Iris pigment epithelial cell (primary cell): ENCODE data around the gene ROBO1.
"Not testable (repeated sequence)": the region's sequence is repeated elsewhere in the genome, so short reads cannot be mapped to it uniquely, and the experiment has no call there.

Experiments
- DNase-seq: peaks from one replicate; pipeline ENCODE4 v3.0.0-alpha.2; 2011; ENCODE audit warnings: low read depth

The ROBO1 gene

DNA sequence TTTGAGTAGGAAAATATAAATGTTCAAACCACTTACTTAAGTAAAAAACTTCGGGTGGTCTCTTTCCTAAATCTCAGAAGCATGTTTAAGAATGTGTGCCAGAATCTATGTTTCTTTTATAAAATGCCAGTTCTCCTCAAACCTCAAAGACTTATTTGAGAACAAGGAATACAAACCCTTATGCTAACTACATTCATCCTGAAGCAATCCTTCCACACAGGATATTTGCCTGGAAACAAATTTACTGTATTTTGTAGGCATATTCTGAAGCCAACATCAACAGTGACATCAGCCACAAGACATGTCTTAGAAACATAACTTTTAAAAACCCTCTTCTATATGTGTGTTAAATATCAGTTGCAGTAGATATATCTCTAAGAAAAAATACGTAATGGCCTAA lies 1077.0 kb downstream of the ROBO1 start:
- DNase-seq: peak; percentile 64

DNA sequence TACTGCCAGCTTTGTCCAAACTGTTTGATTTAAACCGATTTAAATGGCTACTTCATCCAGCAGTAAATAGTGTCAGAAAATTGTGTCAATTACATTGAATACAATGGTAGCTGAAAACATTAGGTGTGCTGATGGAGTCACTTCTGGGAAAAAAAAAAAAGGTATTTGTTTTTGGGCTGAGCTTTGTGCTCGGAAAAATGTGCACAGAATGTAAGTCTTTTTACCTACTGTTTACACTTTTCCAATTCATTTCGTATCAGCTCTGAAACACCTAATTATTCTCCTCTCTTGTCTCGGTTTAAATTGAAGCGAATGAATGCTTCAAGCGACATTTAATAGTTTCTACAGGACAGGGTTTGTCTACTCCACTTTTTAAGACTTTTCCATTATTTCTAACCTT lies 1078.4 kb downstream of the ROBO1 start:
- DNase-seq: no peak

DNA sequence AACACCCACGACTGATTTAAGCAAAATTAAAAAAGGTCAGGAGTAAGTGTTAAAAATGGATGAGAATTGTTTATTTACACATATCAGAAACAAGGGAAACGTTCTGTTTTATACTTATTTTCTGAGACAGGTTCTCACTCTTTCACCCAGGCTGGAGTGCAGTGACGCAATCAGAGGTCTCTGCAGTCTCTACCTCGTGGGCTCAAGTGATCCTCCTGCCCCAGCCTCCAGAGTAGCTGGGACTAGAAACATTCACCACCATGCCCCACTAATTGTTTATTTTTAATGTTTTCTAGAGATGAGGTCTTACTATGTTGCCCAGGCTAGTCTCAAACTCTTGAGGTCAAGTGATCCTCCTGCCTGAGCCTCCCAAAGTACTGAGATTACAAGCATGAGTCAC lies 1080.3 kb downstream of the ROBO1 start:
- no peak for DNase-seq

DNA sequence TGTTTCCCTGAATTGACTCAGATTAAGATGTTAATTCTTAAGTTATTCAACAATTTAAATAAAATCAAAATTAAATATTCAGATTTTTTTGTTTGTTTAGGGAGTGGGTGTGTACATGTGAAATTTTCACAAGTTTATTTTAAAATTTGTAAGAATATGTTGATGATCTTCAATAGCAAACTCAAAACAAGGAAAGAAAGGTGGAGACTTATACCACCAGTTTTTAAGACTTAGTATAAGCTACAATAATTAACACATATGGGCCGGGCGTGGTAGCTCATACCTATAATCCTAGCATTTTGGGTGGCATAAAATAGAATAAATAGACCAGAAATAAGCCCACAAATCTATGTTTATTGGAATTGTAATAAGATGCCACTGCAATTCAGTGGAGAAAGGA lies 1084.5 kb downstream of the ROBO1 start:
- no peak for DNase-seq

DNA sequence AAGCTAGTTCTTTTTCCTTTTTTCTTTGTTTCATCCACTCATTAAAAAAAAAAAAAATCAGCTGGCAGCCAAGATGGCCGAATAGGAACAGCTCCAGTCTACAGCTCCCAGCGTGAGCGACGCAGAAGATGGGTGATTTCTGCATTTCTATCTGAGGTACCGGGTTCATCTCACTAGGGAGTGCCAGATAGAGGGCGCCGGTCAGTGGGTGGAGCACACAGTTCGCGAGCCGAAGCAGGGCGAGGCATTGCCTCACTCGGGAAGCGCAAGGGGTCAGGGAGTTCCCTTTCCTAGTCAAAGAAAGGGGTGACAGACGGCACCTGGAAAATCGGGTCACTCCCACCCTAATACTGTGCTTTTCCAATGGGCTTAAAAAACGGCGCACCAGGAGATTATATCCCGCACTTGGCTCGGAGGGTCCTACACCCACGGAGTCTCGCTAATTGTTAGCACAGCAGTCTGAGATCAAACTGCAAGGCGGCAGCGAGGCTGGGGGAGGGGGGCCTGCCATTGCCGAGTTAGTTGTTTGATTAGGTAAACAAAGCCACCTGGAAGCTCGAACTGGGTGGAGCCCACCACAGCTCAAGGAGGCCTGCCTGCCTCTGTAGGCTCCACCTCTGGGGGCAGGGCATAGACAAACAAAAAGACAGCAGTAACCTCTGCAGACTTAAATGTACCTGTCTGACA lies 1092.5 kb downstream of the ROBO1 start:
- not testable (repeated sequence) for DNase-seq

DNA sequence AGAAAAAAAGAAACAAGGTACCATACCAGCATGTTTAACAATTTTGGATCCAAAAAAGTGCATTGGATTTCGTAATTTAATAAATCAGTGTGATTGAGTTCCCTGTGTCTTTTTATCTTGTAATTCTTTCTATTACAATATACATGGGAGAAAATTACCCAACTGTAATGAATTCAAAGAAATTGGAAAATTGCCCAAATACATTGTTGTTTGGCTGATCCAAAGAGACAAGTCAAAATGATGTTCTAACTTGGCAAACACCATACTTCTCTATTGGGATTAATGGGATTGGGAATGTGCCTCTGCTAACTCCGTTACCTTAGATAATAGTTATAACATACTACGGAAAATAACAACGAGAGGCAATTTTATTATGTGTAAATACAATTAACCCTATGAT lies 1097.1 kb downstream of the ROBO1 start:
- DNase-seq: no peak

DNA sequence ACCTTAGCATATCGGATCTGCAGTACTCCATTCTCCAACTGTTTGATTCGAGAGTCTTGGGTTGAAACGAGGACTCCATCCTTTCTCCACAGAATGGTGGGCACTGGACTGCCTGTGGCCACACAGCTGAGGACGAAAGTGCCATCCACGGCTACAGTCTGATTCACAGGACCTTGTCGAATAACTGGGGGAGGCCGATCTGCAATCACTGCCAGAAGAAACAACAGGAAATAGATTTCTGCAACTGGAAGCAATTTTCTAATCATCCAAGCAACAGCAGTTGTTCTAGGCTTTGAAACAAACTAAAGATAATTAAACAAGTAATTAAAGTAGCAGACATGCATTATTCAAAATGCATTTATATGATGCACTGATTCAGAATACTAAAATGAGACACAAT lies 1097.7 kb downstream of the ROBO1 start:
- no peak for DNase-seq

DNA sequence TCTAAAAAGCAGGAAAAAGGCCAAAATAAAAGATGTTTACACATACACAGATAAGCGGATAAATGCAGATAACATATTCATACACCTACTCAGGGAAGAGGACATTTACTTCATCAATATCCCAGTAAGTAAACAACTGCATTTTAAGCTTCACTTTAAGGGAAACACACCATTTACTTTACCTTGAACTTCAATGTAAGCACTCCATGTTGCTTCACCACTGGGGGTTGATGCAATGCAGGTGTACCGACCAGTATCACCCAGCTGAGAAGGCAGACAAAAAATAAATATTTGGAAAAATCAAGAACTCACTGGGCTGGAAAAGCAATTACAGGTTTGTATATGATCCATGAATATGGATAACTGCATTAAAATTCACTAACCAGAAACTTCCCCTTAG lies 1099.5 kb downstream of the ROBO1 start:
- no peak for DNase-seq

DNA sequence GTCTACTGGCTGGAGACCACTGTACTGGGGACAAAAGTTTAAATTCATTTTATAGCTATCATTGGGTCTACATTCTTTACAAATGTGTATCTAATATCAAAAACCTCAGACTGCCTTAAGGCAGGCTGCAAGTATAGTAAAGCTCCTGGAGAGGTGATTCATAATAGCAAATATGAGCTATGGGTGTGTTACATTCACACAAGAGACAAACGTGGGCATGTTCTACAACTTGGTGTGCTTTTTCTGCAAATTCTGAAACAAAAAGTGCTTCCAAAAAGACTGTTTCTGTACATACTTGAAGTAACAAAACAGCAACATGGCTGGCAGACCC lies 1101.4 kb downstream of the ROBO1 start:
- DNase-seq: peak; percentile 84

DNA sequence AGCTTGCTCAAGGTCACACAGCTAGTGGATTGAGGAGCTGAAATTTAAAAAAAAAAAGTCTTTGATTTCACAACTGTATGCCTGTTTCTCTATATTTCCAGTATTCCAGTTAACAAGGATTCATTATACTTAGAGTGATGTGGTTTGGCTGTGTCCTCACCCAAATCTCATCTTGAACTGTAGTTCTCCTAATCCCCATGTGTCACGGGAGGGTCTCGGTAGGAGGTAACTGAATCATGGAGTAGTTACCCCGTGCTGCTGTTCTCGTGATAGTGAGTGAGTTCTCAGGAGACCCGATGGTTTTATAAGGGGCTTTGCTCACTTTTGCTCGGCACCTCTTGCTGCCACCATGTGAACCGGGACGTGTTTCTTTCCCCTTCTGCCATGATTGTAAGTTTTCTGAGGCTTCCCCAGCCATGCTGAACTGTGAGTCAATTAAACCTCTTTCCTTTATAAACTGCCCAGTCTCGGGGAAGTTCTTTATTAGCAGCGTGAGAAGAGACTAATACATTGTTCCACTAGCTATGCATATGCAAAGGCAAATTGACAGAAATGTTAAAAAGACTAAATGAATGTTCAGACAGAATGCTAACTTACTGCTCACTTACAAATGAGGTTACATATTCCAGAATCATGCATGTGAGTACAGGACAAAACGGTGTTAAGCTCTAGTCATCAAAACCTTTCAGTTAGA lies 1101.9 kb downstream of the ROBO1 start:
- peak; percentile 16 for DNase-seq

DNA sequence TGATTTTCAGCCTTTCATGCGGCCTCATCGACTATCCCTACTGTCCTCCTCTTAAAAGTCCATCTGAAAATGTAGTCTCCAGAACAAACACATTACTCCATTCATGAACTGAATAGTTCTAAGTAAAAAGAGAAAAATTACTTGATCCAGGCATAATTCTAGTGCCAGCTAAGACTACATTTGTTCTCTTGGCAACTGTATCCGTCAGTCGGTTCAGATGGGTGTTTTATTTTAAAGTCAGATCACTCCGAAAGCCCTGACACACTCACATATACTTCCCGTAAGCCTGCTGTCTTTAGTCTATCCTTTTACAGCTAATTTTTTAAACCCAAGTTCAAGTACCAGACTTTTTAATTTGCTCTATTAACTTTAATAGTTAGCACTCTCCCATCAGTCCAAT lies 1102.7 kb downstream of the ROBO1 start:
- DNase-seq: no peak

DNA sequence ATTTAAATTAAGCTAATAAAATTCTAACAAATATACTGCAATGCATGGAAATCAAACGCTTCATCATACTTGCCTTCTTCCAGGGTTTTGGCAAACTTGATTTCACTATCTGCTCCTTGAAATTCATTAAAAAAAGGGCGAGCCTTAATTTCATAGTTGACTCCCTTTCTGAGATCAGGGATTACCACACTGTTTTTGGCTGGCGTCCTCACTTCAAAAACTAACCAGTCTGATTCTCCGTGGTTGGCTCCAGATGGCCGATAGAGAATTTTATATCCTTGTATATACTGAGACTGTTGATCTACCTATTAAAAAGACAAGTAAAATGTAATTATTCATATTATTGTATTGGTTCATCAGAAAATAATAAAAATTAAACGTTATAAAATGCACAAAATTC lies 1106.8 kb downstream of the ROBO1 start:
- DNase-seq: no peak

DNA sequence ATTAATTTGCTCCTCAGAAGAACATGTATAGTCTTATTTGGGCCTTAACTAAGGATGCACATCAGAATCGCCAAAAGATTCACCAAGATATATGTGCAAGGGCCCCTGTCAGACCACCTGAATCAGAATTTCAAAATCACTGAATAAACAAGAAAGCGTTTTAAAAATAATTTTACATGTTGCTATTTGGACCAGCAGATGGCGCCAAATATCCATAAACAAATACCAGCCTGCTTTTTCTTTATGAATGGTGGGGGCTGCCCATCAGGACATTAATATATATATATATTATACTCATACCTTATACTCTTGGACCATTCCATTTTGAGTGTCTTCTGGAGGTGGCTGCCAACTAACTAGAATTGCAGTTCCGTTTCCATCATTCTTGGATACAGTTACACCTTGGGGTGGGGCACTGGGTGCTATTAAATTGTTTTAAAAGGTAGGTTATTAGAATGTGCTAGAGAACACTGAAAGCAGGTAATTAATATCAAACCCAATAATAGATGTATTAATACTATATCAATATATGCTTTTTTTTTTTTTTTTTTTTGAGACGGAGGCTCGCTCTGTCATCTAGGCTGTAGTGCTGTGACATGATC lies 1108.3 kb downstream of the ROBO1 start:
- peak; percentile 43 for DNase-seq

DNA sequence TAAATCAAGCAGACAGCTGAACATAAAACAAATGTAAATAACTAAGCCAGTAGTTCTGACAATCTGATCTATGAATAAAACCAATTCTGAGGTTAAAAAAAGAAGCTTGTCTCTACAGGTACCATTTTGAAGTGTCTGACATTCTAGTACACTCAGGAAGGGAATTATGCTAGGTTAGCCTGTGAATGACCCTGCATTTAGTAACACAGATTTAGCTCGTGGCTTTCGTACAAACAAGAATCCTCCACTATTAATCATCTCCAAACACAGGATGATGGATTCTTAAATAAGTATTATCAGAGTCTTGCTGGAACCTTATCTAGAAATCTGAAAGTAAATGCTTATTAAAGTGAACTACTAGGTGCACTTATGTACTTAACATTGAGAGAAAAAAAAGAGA lies 1120.1 kb downstream of the ROBO1 start:
- peak; percentile 89 for DNase-seq

DNA sequence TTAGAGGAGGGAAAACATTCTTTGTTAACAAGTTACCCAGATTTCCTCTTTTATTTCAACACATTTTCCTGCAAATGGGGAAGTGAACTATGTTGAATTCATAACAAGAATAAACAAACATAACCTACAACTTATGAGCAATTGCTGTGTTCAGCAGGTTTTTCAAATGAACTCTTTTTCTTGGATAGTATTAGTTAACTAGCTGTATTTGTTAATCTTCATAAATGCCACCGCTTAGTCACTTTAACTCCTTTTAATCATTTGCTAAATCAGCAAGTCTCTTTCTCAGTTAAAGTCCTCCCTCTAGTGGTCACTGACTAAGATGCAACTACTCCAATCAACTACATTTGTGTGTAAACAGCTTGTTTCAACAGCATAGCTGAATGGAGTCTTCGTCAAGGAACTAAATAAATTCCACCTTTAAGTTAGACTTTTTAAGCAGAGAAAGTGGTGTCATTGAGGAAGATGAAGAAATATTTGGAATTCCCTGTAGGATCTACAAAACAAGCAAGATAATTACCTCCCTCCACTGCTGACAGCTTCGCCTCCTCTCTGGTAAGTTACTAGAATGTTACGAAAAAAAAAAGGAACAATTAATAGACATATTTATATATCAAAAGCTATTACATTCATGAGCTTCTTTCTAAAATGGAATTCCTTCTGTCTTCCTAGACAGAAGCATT lies 1122.0 kb downstream of the ROBO1 start:
- DNase-seq: peak; percentile 87

DNA sequence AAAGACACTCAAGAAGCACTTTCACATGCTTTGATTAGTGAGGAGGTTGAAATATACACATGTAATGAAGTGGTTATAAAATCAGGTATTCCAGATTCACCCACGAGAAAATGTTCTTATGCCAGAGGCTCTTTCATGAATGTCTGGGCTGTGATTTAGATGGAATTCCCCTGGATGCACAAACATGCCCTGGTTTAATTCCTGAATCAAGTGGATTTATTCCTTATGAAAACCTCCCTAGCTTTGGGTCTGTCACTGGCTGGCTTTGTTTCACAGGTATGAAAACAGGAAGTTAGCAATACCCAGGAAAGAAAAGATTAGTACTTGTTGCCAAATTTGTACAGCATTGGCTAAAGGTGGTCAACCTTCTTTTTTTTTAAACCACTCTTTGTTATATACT lies 1123.0 kb downstream of the ROBO1 start:
- peak; percentile 29 for DNase-seq

DNA sequence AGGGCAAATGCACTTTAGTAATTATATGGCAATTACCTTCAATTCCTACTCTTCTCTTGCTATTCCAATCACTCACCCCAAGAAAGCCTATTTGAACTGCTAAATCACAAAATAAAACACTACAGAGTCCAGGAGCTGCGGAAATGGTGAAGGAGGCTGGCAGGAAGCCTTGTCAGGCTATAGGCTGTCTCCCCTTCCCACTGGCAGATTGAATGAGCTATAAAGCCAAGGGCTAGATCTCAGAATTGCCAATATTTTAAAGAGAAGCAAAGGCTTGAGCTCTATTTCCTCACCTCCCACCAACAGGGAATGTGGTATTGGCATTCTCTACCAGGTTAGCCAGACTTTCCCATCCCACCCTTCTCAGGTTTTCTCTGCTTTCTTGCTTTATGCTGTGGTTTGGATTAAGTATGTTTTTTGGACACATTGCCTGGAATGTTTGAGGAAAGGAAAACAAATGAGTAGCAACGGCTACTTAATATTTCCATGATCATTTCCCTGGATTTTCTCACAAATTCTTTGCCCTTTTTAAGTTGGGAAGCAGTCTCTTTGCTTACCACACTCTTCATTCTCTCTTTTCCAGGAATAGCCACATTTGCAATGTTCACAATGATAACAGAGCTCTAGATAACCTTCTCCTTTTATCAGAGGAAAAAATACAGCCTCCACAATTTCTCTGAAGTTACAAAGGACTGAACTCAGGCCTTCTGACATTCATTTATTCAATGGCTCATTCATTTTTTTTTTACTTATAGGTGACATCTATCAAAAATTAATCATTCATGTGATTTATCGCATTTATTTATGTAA lies 1125.4 kb downstream of the ROBO1 start:
- DNase-seq: no peak

DNA sequence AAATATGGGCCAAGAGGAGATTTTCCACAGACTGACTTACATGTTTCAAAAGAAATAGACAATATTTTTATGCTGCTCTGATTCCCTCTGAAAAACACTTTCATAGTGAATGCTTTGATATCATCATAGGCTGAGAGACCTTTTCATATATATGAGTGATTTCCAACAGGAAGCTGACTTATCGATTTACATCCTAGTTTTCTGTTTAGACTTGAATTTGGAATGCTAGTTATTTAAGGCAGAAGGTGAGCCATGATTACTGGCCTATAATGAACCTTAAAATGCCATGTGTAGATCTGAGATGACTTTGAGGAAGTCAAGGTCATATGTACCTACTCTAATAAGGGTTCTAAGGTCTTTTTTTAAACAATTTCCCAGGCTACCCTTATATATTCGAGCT lies 1126.1 kb downstream of the ROBO1 start:
- no peak for DNase-seq

DNA sequence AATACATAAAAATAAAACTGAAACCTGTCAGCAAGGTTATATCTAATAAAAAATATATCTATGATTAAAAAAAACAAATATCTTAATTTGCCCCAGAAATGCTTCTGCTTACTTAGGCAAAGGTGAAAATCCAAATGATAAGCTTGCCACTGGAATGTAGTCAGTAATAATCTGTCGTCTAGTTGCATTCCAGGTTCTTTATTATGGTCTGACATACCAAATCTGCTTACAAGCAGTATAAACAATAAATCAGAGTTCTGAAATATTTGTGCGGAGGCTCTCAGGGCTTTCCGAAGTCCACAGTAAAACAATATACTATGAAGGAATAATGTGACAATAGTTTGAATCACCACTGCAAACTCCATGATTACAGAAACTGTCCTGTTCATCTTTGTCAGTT lies 1133.5 kb downstream of the ROBO1 start:
- DNase-seq: peak; percentile 75

DNA sequence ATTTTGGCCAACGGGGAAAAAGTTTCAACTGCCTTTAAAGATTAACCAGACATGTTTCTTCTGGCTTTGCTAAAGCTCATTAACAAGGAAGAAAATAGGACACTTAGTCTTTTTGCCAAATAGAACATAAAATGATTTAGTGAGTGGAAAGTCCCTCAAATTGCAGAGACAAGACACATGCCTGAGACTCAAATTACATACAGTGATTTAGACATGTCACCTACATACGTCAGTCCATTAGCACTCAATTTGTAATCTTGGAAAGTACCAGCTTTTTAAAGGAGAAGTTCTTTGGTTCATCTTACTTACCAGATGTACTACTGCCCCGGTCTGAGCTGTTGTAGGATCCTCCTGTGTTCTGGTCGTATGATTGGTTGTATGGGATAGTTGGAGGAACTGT lies 1134.2 kb downstream of the ROBO1 start:
- peak; percentile 86 for DNase-seq

DNA sequence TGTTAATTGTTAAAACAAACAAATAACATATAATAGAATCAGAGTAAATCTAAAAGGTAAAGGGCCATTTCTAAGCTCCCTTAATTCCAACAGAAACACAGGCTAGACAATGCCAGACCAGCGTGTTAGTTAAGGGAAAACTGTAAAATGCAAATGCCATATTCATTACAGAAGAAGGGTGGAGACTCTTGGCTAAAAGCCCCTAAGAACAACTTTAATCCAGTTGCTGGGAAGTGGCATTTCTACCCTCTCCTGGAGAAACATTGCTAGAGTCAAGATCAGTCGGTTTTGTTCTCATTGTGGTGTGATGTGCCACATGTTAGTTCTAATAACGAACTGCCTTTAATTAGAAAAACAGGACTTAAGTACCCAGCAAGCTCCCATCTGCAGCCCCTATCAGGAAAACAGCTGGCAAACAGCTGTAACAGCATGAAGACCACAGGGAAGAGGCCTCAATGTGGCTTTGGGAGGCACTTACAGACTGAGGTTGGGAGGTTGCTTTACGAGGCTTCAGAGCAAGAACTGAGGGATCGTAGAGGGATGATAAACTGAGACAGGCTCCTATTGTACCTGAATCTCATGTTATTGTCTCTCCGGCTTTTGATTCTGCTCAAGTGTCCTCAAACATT lies 1134.8 kb downstream of the ROBO1 start:
- DNase-seq: no peak

DNA sequence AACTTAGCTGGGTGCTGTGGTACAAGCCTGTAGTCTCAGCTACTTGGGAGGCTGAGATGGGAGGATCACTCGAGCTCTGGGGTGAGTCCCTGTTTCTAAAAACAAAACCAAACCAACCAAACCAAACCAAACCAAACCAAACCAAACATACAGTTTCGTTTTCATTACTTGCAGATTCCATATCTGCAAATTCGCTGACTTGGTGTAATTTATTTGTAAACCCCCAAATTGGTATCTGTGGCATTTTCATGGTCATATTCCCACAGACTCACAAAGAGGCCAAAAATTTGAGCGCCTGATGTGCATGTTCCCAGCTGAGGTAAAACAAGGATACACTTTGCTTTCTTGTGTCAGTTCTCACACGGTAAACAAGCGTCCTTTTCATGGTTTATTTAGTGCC lies 1138.3 kb downstream of the ROBO1 start:
- no peak for DNase-seq
